ENCODE measurements around the gene RAB3IL1.
"Not testable (repeated sequence)": the region's sequence is repeated elsewhere in the genome, so short reads cannot be mapped to it uniquely, and the experiment has no call there.

RAB3IL1 gene

DNA sequence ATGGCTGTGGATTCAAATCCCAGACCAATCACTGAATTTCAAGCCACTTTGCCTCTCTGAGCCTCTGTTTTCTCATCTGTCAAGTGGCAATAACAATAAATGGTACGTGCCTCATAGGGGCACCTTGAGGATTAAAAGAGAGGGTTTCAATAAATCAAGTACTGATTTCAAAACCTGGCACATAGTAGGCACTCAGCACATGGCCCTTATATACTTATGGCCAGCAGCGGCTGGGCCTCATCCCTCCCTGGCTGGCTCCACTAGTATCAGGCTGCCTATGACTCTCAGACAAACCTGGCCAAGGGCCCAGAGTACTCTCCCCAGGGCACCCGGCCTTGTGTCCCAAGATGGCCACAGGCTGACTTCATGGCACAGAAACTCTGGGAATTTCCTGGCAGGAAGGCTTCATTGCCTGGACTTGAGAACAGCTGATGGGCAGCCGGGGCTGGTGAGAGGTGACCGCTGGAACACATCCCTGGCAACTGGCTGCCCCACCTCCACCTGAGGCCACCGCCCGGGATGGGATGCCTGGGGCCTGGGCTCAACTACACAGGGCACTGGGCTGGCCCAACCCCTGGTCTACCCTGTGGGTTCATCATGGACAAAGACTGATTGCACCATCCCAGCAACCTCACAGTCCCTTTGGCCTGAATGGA is 29.4 kb downstream of the RAB3IL1 start:
- Histone ChIP-seq H3K27ac (ENCODE audit: low read length) (no peak overlapping the region), H3K27me3 (ENCODE audit: control insufficient read depth, insufficient read depth, low read length) (peaks cover 5% of the 10 kb centered on the region), H3K9me3 (ENCODE audit: control insufficient read depth, low read depth, low read length) (no peaks in the 10 kb centered on the region), H3K36me3 (ENCODE audit: control insufficient read depth, low read depth, low read length) (no peaks in the 10 kb centered on the region), H3K4me1 (ENCODE audit: control insufficient read depth, low read depth, low read length) (peaks cover 6% of the 10 kb centered on the region), H3K9ac (ENCODE audit: low read length) (no peak overlapping the region), H3K4me3 (ENCODE audit: low read length) (no peak overlapping the region)

DNA sequence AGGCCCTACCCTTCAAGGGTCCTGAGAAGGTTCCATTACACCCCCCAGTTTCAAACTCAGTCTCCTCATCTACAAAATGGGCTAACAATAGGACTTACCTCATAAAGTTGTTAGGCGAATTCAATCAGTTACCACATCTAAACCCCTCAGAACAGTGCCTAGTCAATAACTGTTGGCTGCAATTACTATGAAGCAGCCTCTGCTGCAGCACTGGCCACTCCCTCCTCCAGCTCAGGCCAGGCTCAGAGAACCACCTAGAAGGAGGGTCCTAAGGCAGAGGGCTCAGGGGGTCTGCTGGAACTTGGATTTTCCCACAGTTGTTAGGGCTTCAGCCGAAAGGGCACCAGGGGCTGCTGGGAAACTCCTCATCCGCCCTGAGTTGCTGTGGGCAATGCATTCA is 30.7 kb downstream of the RAB3IL1 start:
- H3K27ac ChIP-seq (ENCODE audit: low read length), result no peak overlapping the region
- H3K4me1 ChIP-seq (ENCODE audit: control insufficient read depth, low read depth, low read length), result peaks cover 7% of the 10 kb centered on the region
- H3K9ac ChIP-seq (ENCODE audit: low read length), result no peak overlapping the region
- H3K9me3 ChIP-seq (ENCODE audit: control insufficient read depth, low read depth, low read length), result no peaks in the 10 kb centered on the region
- H3K36me3 ChIP-seq (ENCODE audit: control insufficient read depth, low read depth, low read length), result no peaks in the 10 kb centered on the region
- no peak overlapping the region for H3K4me3 ChIP-seq (ENCODE audit: low read length)
- H3K27me3 ChIP-seq (ENCODE audit: control insufficient read depth, insufficient read depth, low read length), result peaks cover 5% of the 10 kb centered on the region

DNA sequence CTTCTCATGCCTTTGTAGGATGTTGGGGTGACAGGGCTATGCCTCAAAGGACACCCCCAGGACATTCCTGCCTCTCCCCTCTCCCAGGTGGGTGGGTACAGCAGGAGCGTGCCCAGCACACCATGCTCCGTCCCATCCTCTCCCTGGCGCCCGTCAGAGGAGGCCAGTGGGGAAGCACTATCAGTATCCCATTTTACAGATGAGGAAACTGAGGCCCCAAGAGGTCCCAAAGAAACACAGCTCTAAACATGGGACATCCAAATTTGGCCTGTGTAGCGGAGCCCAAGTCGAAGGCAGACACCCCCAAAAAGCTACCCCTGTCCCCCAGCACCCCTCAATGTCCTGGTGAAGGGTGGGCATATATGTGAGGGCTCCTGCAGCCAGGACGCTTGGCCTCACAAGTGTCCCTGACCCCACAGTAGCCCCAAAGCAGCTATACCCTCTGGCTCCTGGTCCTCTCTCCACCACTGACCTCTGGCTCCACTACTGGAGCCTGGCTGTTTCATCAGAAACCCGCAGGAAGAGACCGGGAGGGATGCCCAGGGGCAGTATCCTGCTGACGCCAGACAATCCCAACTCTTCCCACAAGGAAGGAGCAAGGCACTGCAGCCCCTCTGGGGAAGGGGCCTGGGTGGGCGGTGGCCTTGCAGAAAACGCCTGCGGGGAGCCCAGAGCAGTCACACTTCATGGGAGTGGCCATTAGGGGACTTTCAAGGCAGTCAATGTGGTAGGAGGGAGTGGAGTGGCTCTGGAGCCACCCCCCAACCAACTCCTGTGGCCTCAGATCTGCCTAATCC is 31.4 kb downstream of the RAB3IL1 start:
- Histone ChIP-seq H3K27ac (ENCODE audit: low read length) (no peak overlapping the region), H3K9ac (ENCODE audit: low read length) (no peak overlapping the region), H3K36me3 (ENCODE audit: control insufficient read depth, low read depth, low read length) (no peaks in the 10 kb centered on the region), H3K4me3 (ENCODE audit: low read length) (no peak overlapping the region), H3K27me3 (ENCODE audit: control insufficient read depth, insufficient read depth, low read length) (peaks cover 5% of the 10 kb centered on the region), H3K9me3 (ENCODE audit: control insufficient read depth, low read depth, low read length) (no peaks in the 10 kb centered on the region), H3K4me1 (ENCODE audit: control insufficient read depth, low read depth, low read length) (peaks cover 14% of the 10 kb centered on the region)

DNA sequence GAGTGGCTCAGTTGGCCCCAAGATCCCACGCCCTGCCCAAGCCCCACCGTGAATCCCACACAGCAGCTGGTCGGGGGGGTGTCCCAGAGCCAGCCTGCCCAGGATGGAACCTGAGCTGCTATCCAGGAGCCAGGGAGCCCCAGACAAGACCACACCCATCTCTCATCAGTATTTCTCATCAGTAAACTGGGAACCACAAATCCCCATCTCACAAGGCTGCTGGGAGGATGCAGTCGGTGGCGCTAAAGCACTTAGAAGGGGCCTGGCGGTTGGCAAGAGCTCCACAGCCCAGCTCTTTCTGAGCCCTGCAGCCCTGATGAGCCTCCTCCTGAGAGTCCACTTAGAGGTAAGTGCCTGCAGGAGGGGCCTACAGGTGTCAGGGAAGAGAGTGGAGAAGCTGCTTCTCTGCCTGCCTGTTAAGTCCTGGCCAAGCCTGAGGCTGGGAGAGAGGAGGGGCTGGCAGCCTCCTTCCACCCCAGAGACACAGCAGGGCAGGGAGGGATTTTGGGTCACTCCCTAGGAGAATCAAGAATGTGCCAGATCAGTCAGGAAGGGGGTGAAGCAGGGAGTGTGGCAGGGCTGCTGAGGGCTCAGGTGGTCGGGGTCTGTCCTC is 32.1 kb downstream of the RAB3IL1 start:
- Histone ChIP-seq H3K36me3 (ENCODE audit: control insufficient read depth, low read depth, low read length) (no peaks in the 10 kb centered on the region), H3K27ac (ENCODE audit: low read length) (no peak overlapping the region), H3K9me3 (ENCODE audit: control insufficient read depth, low read depth, low read length) (no peaks in the 10 kb centered on the region), H3K4me1 (ENCODE audit: control insufficient read depth, low read depth, low read length) (peaks cover 11% of the 10 kb centered on the region), H3K27me3 (ENCODE audit: control insufficient read depth, insufficient read depth, low read length) (peaks cover 3% of the 10 kb centered on the region), H3K4me3 (ENCODE audit: low read length) (no peak overlapping the region), H3K9ac (ENCODE audit: low read length) (no peak overlapping the region)

DNA sequence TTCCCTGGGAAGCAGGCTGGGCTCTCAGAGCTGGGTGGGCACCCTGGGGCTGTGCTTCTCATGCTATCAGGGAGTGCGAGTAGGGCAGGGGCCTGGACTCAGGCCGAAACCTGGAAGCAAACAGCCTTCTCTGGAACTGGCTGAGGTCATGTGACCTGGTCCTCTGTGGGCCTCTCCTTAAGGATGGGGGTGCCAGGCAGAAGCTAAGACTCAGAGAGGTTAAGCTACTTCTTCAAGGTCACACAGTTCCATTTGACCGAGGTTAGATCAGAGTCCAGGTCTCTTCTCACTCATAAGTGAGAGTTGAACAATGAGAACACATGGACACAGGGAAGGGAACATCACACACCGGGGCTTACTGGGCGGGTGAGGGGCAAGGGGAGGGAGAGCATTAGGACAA is 33.4 kb downstream of the RAB3IL1 start:
- Histone ChIP-seq H3K9ac (ENCODE audit: low read length) (no peak overlapping the region), H3K27ac (ENCODE audit: low read length) (no peak overlapping the region), H3K4me1 (ENCODE audit: control insufficient read depth, low read depth, low read length) (peaks cover 21% of the 10 kb centered on the region)

DNA sequence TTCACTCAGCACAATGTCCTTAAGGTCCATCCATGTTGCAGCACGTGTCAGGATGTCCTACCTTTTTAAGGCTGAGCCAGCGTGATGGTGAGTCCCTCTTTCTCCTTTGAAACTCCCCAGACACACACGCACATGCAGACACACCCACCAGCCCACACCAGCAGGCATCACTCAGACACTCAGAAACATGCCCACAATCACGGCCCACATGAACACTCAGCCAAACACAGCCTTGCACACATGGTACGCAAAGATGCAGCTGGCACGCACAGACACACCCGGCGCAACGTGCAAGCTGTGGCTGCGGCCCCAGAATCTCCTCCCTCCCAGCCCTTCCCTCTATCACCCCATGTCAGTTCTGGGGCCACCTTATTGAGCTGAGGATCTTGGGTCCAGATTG is 34.0 kb downstream of the RAB3IL1 start:
- no peaks in the 10 kb centered on the region for H3K27me3 ChIP-seq (ENCODE audit: control insufficient read depth, insufficient read depth, low read length)
- H3K9ac ChIP-seq (ENCODE audit: low read length), result no peak overlapping the region
- peaks cover 21% of the 10 kb centered on the region for H3K4me1 ChIP-seq (ENCODE audit: control insufficient read depth, low read depth, low read length)
- H3K36me3 ChIP-seq (ENCODE audit: control insufficient read depth, low read depth, low read length), result no peaks in the 10 kb centered on the region
- no peak overlapping the region for H3K4me3 ChIP-seq (ENCODE audit: low read length)
- H3K27ac ChIP-seq (ENCODE audit: low read length), result no peak overlapping the region
- no peaks in the 10 kb centered on the region for H3K9me3 ChIP-seq (ENCODE audit: control insufficient read depth, low read depth, low read length)

More for the DNA sequence above, 33.4 kb downstream of the RAB3IL1 start:
- no peak overlapping the region for H3K4me3 ChIP-seq (ENCODE audit: low read length)
- no peaks in the 10 kb centered on the region for H3K27me3 ChIP-seq (ENCODE audit: control insufficient read depth, insufficient read depth, low read length)
- H3K36me3 ChIP-seq (ENCODE audit: control insufficient read depth, low read depth, low read length), result no peaks in the 10 kb centered on the region
- no peaks in the 10 kb centered on the region for H3K9me3 ChIP-seq (ENCODE audit: control insufficient read depth, low read depth, low read length)

DNA sequence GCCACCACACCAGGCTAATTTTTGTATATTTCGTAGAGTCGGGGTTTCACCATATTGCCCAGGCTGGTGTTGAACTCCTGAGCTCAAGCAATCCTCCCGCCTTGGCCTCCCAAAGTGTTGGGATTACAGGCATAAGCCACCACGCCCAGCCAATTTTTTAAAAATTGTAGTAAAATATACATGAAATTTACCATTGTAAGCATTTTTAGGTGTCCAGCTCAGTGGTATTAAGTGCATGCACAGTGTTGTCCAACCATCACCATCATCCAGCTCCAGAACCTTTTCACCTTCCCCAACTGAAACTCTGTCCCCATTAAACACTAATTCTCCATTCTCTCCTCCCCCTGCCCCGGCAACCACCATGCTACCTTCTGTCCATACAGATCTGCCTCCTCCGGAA is 34.5 kb downstream of the RAB3IL1 start:
- no peaks in the 10 kb centered on the region for H3K9me3 ChIP-seq (ENCODE audit: control insufficient read depth, low read depth, low read length)
- no peaks in the 10 kb centered on the region for H3K36me3 ChIP-seq (ENCODE audit: control insufficient read depth, low read depth, low read length)
- H3K27me3 ChIP-seq (ENCODE audit: control insufficient read depth, insufficient read depth, low read length), result no peaks in the 10 kb centered on the region
- no peak overlapping the region for H3K4me3 ChIP-seq (ENCODE audit: low read length)
- no peak overlapping the region for H3K9ac ChIP-seq (ENCODE audit: low read length)
- no peak overlapping the region for H3K27ac ChIP-seq (ENCODE audit: low read length)
- peaks cover 21% of the 10 kb centered on the region for H3K4me1 ChIP-seq (ENCODE audit: control insufficient read depth, low read depth, low read length)

DNA sequence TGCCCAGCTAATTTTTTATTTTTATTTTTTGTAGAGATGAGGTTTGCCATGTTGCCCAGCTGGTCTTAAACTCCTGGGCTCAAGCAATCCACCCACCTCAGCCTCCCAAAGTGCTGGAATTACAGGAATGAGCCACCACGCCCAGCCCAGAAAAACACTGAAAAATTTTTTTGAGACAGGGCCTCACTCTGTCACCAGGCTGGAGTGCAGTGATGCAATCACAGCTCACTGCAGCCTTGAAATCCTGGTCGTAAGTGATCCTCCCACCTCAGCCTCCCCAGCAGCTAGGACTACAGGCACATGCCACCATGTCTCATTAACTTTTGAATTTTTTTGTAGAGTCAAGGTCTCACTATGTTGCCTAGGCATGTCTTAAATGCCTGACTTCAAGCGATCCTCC is 35.1 kb downstream of the RAB3IL1 start:
- H3K27me3 ChIP-seq (ENCODE audit: control insufficient read depth, insufficient read depth, low read length); H3K36me3 ChIP-seq (ENCODE audit: control insufficient read depth, low read depth, low read length); H3K9me3 ChIP-seq (ENCODE audit: control insufficient read depth, low read depth, low read length); H3K27ac ChIP-seq (ENCODE audit: low read length); H3K9ac ChIP-seq (ENCODE audit: low read length); H3K4me3 ChIP-seq (ENCODE audit: low read length): not testable (repeated sequence)
- H3K4me1 ChIP-seq (ENCODE audit: control insufficient read depth, low read depth, low read length), result peaks cover 21% of the 10 kb centered on the region

DNA sequence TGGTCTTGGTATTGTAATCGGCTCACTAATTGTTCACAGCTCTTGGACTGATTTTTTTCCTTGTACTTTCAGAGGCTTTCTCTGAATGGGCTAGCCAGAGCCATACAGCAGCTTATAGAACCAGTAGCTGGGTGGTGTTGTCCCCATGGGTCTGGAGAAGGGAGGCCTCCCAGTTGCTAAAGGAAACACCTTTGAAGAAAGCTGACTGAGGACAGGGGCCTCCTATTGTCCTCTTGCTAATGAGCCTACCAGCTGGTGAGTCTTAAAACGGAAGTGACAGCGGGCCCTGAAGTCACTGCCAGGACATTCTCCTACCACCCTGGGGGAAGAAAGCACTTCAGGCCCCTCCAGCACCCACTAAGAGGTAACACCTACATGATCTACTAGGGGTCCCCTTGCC is 36.0 kb downstream of the RAB3IL1 start:
- Histone ChIP-seq H3K4me1 (ENCODE audit: control insufficient read depth, low read depth, low read length) (peaks cover 21% of the 10 kb centered on the region), H3K27ac (ENCODE audit: low read length) (no peak overlapping the region), H3K9ac (ENCODE audit: low read length) (no peak overlapping the region), H3K9me3 (ENCODE audit: control insufficient read depth, low read depth, low read length) (no peaks in the 10 kb centered on the region), H3K4me3 (ENCODE audit: low read length) (peak overlapping the region; percentile 12), H3K36me3 (ENCODE audit: control insufficient read depth, low read depth, low read length) (no peaks in the 10 kb centered on the region), H3K27me3 (ENCODE audit: control insufficient read depth, insufficient read depth, low read length) (no peaks in the 10 kb centered on the region)

DNA sequence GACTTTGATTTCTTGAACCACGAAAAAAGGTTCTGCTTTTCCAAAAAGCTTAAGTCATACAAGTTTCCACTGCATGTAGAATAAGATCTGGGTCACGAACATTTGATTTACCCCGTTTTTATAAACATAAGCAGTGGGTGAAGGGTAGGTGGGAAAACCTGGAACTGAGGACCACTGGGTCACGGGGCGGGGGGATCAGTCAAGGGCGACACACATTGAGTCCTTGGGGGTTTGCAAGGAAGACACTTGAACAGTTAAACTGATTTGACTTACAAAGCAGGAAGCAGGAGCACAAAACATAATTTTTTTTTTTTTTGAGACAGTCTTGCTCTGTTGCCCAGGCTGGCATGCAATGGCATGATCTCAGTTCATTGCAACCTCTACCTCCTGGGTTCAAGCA is 36.9 kb downstream of the RAB3IL1 start:
- no peaks in the 10 kb centered on the region for H3K36me3 ChIP-seq (ENCODE audit: control insufficient read depth, low read depth, low read length)
- no peak overlapping the region for H3K9ac ChIP-seq (ENCODE audit: low read length)
- no peak overlapping the region for H3K4me3 ChIP-seq (ENCODE audit: low read length)

DNA sequence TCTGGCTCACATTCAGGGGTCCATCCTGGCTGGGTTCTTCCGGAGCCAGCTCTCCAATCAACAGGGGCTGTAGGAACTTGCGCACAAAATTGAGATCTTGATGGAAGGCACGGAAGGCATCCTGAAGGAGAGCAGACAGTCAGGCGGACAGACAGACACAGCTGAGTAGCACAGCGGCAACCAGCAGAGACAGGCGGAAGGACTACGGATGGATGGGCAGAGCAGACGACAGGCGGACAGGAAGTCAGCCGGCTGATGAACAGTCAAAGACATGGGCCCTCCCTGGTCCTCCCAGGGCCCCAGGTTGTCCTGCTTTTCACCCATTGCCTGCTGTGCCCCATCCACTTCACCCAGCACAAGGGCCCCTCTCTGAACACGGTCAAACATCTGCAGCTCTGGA is 37.3 kb downstream of the RAB3IL1 start:
- Histone ChIP-seq H3K4me1 (ENCODE audit: control insufficient read depth, low read depth, low read length) (peaks cover 21% of the 10 kb centered on the region), H3K9ac (ENCODE audit: low read length) (no peak overlapping the region), H3K9me3 (ENCODE audit: control insufficient read depth, low read depth, low read length) (no peaks in the 10 kb centered on the region), H3K27ac (ENCODE audit: low read length) (no peak overlapping the region), H3K4me3 (ENCODE audit: low read length) (no peak overlapping the region), H3K27me3 (ENCODE audit: control insufficient read depth, insufficient read depth, low read length) (no peaks in the 10 kb centered on the region), H3K36me3 (ENCODE audit: control insufficient read depth, low read depth, low read length) (no peaks in the 10 kb centered on the region)

More for the DNA sequence above, 36.9 kb downstream of the RAB3IL1 start:
- Histone ChIP-seq H3K4me1 (ENCODE audit: control insufficient read depth, low read depth, low read length) (peaks cover 21% of the 10 kb centered on the region), H3K27ac (ENCODE audit: low read length) (no peak overlapping the region), H3K27me3 (ENCODE audit: control insufficient read depth, insufficient read depth, low read length) (no peaks in the 10 kb centered on the region), H3K9me3 (ENCODE audit: control insufficient read depth, low read depth, low read length) (no peaks in the 10 kb centered on the region)

All from iPS-18a (cell line).